ENCODE data around the gene MAD2L2.

The MAD2L2 gene

GRCh38 chr1:11640101-11640500 lies 40.8 kb downstream of the MAD2L2 start:
- no peaks in the 10 kb centered on the region for H3K9me2 ChIP-seq (replicated peaks; ENCODE audit: insufficient read depth, low read length)
- H3K36me3 ChIP-seq (replicated peaks; ENCODE audit: insufficient read depth, low read length) = no peaks in the 10 kb centered on the region
- TF ChIP-seq EZH2 (optimal IDR thresholded peaks at IDR 0.05; ENCODE audit: low read depth, low read length) (no peak), CTCF (IDR thresholded peaks at IDR 0.05; ENCODE audit: low read length) (no peak), EZH2phosphoT487 (IDR thresholded peaks at IDR 0.05; ENCODE audit: low read length) (no peak)
- no peaks in the 10 kb centered on the region for H3K9me3 ChIP-seq (replicated peaks; ENCODE audit: insufficient read depth, low read length)
- H3K4me2 ChIP-seq (ENCODE audit: low read depth, low read length) = no peak overlapping the region
- no peaks in the 10 kb centered on the region for H3K79me2 ChIP-seq (ENCODE audit: low read length)
- H3K4me1 ChIP-seq (ENCODE audit: low read length) = no peaks in the 10 kb centered on the region
- no peak overlapping the region for H2AFZ ChIP-seq (ENCODE audit: low read length)
- DNase-seq = no peak
- H3K27ac ChIP-seq (ENCODE audit: low read length) = no peak overlapping the region
- H3F3A ChIP-seq (ENCODE audit: insufficient read depth, low read length) = no peaks in the 10 kb centered on the region
- H3K27me3 ChIP-seq (replicated peaks; ENCODE audit: insufficient read depth, low read length) = peaks cover 75% of the 10 kb centered on the region
- H3K4me3 ChIP-seq (ENCODE audit: low read length) = no peak overlapping the region
- H3K9ac ChIP-seq (ENCODE audit: low read length) = no peak overlapping the region
- H4K20me1 ChIP-seq (ENCODE audit: insufficient read depth, low read length) = no peaks in the 10 kb centered on the region

- DNase-seq = no peak
- Histone ChIP-seq H2AFZ (ENCODE audit: low read length) (no peak overlapping the region), H3K9ac (ENCODE audit: low read length) (no peak overlapping the region), H3K9me3 (replicated peaks; ENCODE audit: insufficient read depth, low read length) (no peaks in the 10 kb centered on the region), H3K4me2 (ENCODE audit: low read depth, low read length) (no peak overlapping the region), H4K20me1 (ENCODE audit: insufficient read depth, low read length) (no peaks in the 10 kb centered on the region), H3K79me2 (ENCODE audit: low read length) (no peaks in the 10 kb centered on the region), H3K4me1 (ENCODE audit: low read length) (no peaks in the 10 kb centered on the region), H3K36me3 (replicated peaks; ENCODE audit: insufficient read depth, low read length) (no peaks in the 10 kb centered on the region), H3K27me3 (replicated peaks; ENCODE audit: insufficient read depth, low read length) (peaks cover 82% of the 10 kb centered on the region), H3K9me2 (replicated peaks; ENCODE audit: insufficient read depth, low read length) (no peaks in the 10 kb centered on the region), H3F3A (ENCODE audit: insufficient read depth, low read length) (no peaks in the 10 kb centered on the region), H3K27ac (ENCODE audit: low read length) (no peak overlapping the region), H3K4me3 (ENCODE audit: low read length) (no peak overlapping the region)
- no peak for TF ChIP-seq EZH2phosphoT487 (IDR thresholded peaks at IDR 0.05; ENCODE audit: low read length)
- TF ChIP-seq EZH2 (optimal IDR thresholded peaks at IDR 0.05; ENCODE audit: low read depth, low read length) = no peak
- TF ChIP-seq CTCF (IDR thresholded peaks at IDR 0.05; ENCODE audit: low read length) = no peak
Observed at GRCh38 chr1:11639372-11639771, 41.6 kb downstream of the MAD2L2 start.

- H3K36me3 ChIP-seq (replicated peaks; ENCODE audit: insufficient read depth, low read length) = no peaks in the 10 kb centered on the region
- no peaks in the 10 kb centered on the region for H4K20me1 ChIP-seq (ENCODE audit: insufficient read depth, low read length)
- no peaks in the 10 kb centered on the region for H3K9me3 ChIP-seq (replicated peaks; ENCODE audit: insufficient read depth, low read length)
- H2AFZ ChIP-seq (ENCODE audit: low read length) = no peak overlapping the region
- TF ChIP-seq EZH2 (optimal IDR thresholded peaks at IDR 0.05; ENCODE audit: low read depth, low read length) (no peak), CTCF (IDR thresholded peaks at IDR 0.05; ENCODE audit: low read length) (no peak), EZH2phosphoT487 (IDR thresholded peaks at IDR 0.05; ENCODE audit: low read length) (no peak)
- H3K27ac ChIP-seq (ENCODE audit: low read length) = no peak overlapping the region
- peaks cover 87% of the 10 kb centered on the region for H3K27me3 ChIP-seq (replicated peaks; ENCODE audit: insufficient read depth, low read length)
- no peak overlapping the region for H3K9ac ChIP-seq (ENCODE audit: low read length)
- H3K4me1 ChIP-seq (ENCODE audit: low read length) = no peaks in the 10 kb centered on the region
- H3F3A ChIP-seq (ENCODE audit: insufficient read depth, low read length) = no peaks in the 10 kb centered on the region
- H3K4me2 ChIP-seq (ENCODE audit: low read depth, low read length) = no peak overlapping the region
- no peaks in the 10 kb centered on the region for H3K79me2 ChIP-seq (ENCODE audit: low read length)
- no peak for DNase-seq
- no peak overlapping the region for H3K4me3 ChIP-seq (ENCODE audit: low read length)
- H3K9me2 ChIP-seq (replicated peaks; ENCODE audit: insufficient read depth, low read length) = no peaks in the 10 kb centered on the region
Observed at GRCh38 chr1:11638121-11638520, 42.8 kb downstream of the MAD2L2 start.

Data from MM.1S (cell line).